SK-N-SH treated with all-trans-retinoic acid at 6 μM for 48 hours (cell line): ENCODE data around the gene CFAP107.

Source experiments
- ARNTL ChIP-seq: fragments of 450-650 bp; formaldehyde crosslinking; IDR thresholded peaks from 2 replicates; pipeline ENCODE4 v1.5.0; 2020; ENCODE audit warnings: low read depth, mild to moderate bottlenecking, moderate library complexity, borderline replicate concordance
- CSDC2 ChIP-seq: fragments of 250-450 bp; sonication (Bioruptor Pico); IDR thresholded peaks from 2 replicates; pipeline ENCODE4 v1.5.0; 2020; ENCODE audit warnings: mild to moderate bottlenecking, moderate library complexity
- GLIS3 ChIP-seq: fragments of 250-450 bp; sonication (Bioruptor Pico); IDR thresholded peaks from 2 replicates; pipeline ENCODE4 v1.5.0; 2020; ENCODE audit warnings: mild to moderate bottlenecking, moderate library complexity
- OSR1 ChIP-seq: fragments of 250-450 bp; sonication (Bioruptor Pico); IDR thresholded peaks from 2 replicates; pipeline ENCODE4 v1.8.0; 2022; ENCODE audit warnings: moderate library complexity, mild to moderate bottlenecking, inconsistent platforms
- RARB ChIP-seq: fragments of 250-450 bp; sonication (Bioruptor Pico); IDR thresholded peaks from 2 replicates; pipeline ENCODE4 v1.8.0; 2021; ENCODE audit warnings: mild to moderate bottlenecking, moderate library complexity
- TCF4 ChIP-seq: fragments of 250-450 bp; sonication (Bioruptor Pico); IDR thresholded peaks from 2 replicates; pipeline ENCODE4 v1.8.0; 2021; ENCODE audit warnings: mild to moderate bottlenecking, moderate library complexity, borderline replicate concordance
- ZFP30 ChIP-seq: fragments of 450-650 bp; formaldehyde crosslinking; IDR thresholded peaks from 2 replicates; pipeline ENCODE4 v1.5.0; 2022; ENCODE audit warnings: mild to moderate bottlenecking, moderate library complexity
- ZNF565 ChIP-seq: fragments of 450-650 bp; formaldehyde crosslinking; conservative IDR thresholded peaks from 2 replicates; pipeline ENCODE4 v1.5.0; 2020; ENCODE audit warnings: low read depth, mild to moderate bottlenecking, moderate library complexity
- ZNF8 ChIP-seq: fragments of 450-650 bp; formaldehyde crosslinking; IDR thresholded peaks from 2 replicates; pipeline ENCODE4 v1.5.0; 2020; ENCODE audit warnings: mild to moderate bottlenecking, moderate library complexity
- TF ChIP-seq, protein P1 (sequence below): fragments of 250-450 bp; sonication (Bioruptor Pico); IDR thresholded peaks from 2 replicates; pipeline ENCODE4 v1.8.0; 2020; ENCODE audit warnings: mild to moderate bottlenecking, moderate library complexity, borderline replicate concordance
- TF ChIP-seq, protein P2 (sequence below): fragments of 250-450 bp; sonication (Bioruptor Pico); IDR thresholded peaks from 2 replicates; pipeline ENCODE4 v1.5.1; 2020; ENCODE audit warnings: low read depth, mild to moderate bottlenecking, moderate library complexity
- TF ChIP-seq, protein P3 (sequence below): fragments of 250-450 bp; sonication (Bioruptor Pico); IDR thresholded peaks from 2 replicates; pipeline ENCODE4 v1.8.0; 2021; ENCODE audit warnings: low read depth, mild to moderate bottlenecking, moderate library complexity, borderline replicate concordance
- TF ChIP-seq, protein P4 (sequence below): fragments of 250-450 bp; sonication (Bioruptor Pico); IDR thresholded peaks from 2 replicates; pipeline ENCODE4 v1.5.1; 2021; ENCODE audit warnings: mild to moderate bottlenecking, moderate library complexity

DNA sequence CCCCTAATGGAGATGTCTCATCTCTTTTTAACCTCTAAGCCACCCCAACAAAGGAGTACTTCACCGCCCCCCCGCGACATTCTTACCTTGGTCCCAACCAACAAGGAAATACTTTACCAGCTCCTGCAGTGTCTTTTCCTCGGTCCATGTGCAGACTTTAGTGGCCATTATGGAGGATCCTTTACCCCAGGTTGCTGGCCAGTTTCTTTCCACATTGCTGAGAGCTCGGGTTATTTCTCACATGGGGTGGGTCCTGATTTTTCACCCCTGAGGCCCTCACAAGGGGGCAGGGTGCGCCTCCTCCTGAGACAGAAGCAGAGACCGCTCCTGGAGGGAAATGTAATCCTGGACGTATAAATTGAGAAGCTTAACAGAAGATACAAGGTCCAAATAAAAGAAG is 33.1 kb upstream of the CFAP107 start:
- no peak for TF ChIP-seq ARNTL (CRISPR knock-in tag)
- no peak for TF ChIP-seq ZNF8 (CRISPR knock-in tag)
- TF ChIP-seq, protein P1, sequence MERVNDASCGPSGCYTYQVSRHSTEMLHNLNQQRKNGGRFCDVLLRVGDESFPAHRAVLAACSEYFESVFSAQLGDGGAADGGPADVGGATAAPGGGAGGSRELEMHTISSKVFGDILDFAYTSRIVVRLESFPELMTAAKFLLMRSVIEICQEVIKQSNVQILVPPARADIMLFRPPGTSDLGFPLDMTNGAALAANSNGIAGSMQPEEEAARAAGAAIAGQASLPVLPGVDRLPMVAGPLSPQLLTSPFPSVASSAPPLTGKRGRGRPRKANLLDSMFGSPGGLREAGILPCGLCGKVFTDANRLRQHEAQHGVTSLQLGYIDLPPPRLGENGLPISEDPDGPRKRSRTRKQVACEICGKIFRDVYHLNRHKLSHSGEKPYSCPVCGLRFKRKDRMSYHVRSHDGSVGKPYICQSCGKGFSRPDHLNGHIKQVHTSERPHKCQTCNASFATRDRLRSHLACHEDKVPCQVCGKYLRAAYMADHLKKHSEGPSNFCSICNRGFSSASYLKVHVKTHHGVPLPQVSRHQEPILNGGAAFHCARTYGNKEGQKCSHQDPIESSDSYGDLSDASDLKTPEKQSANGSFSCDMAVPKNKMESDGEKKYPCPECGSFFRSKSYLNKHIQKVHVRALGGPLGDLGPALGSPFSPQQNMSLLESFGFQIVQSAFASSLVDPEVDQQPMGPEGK (CRISPR knock-in tag) = no peak
- TF ChIP-seq CSDC2 = no peak
- no peak for TF ChIP-seq ZFP30 (CRISPR knock-in tag)
- TF ChIP-seq OSR1 (CRISPR knock-in tag) = no peak
- TF ChIP-seq, protein P2, sequence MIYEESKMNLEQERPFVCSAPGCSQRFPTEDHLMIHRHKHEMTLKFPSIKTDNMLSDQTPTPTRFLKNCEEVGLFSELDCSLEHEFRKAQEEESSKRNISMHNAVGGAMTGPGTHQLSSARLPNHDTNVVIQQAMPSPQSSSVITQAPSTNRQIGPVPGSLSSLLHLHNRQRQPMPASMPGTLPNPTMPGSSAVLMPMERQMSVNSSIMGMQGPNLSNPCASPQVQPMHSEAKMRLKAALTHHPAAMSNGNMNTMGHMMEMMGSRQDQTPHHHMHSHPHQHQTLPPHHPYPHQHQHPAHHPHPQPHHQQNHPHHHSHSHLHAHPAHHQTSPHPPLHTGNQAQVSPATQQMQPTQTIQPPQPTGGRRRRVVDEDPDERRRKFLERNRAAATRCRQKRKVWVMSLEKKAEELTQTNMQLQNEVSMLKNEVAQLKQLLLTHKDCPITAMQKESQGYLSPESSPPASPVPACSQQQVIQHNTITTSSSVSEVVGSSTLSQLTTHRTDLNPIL (CRISPR knock-in tag) = no peak
- TF ChIP-seq, protein P3, sequence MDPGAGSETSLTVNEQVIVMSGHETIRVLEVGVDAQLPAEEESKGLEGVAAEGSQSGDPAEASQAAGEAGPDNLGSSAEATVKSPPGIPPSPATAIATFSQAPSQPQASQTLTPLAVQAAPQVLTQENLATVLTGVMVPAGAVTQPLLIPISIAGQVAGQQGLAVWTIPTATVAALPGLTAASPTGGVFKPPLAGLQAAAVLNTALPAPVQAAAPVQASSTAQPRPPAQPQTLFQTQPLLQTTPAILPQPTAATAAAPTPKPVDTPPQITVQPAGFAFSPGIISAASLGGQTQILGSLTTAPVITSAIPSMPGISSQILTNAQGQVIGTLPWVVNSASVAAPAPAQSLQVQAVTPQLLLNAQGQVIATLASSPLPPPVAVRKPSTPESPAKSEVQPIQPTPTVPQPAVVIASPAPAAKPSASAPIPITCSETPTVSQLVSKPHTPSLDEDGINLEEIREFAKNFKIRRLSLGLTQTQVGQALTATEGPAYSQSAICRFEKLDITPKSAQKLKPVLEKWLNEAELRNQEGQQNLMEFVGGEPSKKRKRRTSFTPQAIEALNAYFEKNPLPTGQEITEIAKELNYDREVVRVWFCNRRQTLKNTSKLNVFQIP = no peak
- TF ChIP-seq, protein P4, sequence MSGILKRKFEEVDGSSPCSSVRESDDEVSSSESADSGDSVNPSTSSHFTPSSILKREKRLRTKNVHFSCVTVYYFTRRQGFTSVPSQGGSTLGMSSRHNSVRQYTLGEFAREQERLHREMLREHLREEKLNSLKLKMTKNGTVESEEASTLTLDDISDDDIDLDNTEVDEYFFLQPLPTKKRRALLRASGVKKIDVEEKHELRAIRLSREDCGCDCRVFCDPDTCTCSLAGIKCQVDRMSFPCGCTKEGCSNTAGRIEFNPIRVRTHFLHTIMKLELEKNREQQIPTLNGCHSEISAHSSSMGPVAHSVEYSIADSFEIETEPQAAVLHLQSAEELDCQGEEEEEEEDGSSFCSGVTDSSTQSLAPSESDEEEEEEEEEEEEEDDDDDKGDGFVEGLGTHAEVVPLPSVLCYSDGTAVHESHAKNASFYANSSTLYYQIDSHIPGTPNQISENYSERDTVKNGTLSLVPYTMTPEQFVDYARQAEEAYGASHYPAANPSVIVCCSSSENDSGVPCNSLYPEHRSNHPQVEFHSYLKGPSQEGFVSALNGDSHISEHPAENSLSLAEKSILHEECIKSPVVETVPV (CRISPR knock-in tag) = no peak
- TF ChIP-seq ZNF565 (CRISPR knock-in tag) = no peak
- no peak for TF ChIP-seq TCF4 (CRISPR knock-in tag)
- no peak for TF ChIP-seq GLIS3 (CRISPR knock-in tag)
- no peak for TF ChIP-seq RARB (CRISPR knock-in tag)
